Inferior parietal cortex (tissue), 1 donor: ENCODE data around the gene PPP1R9B.

Experiments used
- DNase-seq: peaks from one replicate; pipeline ENCODE4 v3.0.0-alpha.2; 2016; ENCODE audit errors: extremely low spot score

The PPP1R9B gene

GRCh38 chr17:50187751-50188530 lies 37.5 kb upstream of the PPP1R9B start:
- DNase-seq: no peak

- DNase-seq: no peak
Measured at GRCh38 chr17:50187394-50187725, 36.9 kb upstream of the PPP1R9B start.

- DNase-seq: no peak
Measured at GRCh38 chr17:50186661-50187393, 36.4 kb upstream of the PPP1R9B start.

DNA sequence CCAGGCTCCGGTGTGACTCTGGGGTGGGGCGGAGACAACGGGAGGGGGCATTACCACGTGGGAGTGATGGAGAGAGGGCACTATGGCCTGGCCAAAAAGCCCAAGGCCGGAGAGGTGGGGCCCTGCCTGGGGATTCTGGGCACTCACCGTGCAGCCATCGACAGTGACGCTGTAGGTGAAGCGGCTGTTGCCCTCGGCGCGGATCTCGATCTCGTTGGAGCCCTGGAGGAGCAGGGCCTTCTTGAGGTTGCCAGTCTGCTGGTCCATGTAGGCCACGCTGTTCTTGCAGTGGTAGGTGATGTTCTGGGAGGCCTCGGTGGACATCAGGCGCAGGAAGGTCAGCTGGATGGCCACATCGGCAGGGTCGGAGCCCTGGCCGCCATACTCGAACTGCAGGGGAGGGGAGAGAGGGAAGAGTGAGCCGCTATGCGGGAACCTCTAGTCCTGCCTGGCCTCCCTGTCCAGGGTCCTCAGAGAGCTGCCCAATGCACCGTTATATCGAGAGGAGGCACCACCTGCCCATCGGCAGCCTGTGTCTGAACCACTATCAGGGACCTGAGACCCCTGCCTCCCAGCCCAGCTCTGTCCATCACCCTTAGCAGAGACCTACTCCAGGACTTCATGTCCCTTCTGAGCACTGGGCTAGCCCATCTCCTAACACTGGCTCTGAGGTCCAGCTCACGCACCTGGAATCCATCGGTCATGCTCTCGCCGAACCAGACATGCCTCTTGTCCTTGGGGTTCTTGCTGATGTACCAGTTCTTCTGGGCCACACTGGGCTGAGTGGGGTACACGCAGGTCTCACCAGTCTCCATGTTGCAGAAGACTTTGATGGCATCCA lies 35.4 kb upstream of the PPP1R9B start:
- DNase-seq: no peak

- peak; percentile 13 for DNase-seq
Measured at GRCh38 chr17:50184611-50185398, 34.3 kb upstream of the PPP1R9B start.

DNA sequence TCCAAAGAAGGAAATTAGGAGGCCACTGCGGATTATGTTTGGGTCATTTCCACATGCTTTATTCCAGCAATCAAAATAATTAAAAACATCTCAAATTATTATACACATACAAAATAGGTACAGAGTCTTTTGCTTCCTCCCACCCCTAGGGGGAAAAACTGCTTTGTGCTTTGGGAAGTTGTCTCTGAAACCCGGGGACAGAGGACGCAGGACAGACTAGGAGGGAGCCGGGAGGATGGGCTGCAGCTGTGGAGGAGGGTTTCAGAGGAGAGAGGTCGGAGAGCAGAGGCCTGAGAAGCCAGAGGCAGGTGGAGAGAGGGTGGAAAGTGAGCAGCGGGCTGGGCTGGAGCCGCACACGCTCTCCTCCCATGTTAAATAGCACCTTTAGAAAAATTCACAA lies 33.6 kb upstream of the PPP1R9B start:
- no peak for DNase-seq

DNA sequence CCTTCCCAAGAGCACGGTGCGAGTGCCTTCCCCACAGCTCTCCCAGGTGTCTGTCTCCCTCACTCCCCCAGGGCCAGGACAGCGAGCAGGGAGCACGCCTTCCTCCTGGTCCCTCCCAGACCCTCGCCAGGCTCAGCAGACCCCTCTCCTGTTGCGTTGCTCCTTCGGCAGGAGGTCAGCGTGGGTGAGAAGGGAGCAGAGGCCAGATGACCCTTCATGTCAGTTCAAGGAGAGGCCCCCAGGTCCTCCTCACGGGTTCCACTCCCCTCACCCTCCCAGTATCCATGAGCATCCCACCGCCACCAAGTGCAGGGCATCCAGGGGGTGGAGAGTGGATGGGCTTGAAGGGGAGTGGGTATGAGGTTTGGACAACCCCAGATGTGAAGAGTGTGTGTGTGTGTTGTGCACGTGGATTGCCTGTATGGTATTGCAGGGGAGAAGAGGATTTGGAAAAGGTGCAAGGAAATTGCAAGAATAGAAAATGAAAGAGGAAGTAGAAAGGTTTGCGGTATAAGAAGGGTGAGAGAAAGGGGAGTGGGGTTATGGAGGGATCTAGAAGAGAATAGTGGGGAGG lies 33.0 kb upstream of the PPP1R9B start:
- no peak for DNase-seq

DNA sequence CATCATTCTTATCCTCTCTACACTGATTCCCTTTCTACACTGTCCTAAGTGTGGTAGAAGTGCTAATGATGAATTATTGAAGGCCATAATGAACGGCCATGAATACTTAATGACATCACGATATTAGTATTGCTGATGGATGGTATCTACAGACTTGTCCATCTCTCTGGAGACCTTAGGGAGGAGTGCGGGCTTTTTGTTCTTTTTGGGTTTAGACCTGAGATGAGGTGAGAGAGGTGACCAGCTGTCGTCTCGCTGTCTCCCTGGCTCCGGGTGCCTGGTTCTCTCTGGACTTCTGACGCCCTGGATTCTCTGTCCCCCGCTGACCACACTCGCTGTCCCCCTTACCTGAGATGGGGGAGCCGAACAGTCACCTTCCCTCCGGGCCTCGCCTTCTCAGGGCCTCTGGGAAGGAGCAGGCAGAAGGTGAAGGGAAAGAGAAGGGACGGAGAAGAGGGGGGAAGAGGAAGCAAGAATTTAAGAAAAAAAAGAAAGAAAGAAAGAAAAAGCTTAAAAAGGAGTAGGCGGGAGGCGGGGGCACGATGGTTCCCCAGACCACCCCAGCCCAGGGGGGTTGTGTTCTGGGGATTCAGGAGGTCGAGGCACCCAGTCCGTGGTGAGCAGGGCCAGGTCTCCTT lies 32.4 kb upstream of the PPP1R9B start:
- DNase-seq: no peak

DNA sequence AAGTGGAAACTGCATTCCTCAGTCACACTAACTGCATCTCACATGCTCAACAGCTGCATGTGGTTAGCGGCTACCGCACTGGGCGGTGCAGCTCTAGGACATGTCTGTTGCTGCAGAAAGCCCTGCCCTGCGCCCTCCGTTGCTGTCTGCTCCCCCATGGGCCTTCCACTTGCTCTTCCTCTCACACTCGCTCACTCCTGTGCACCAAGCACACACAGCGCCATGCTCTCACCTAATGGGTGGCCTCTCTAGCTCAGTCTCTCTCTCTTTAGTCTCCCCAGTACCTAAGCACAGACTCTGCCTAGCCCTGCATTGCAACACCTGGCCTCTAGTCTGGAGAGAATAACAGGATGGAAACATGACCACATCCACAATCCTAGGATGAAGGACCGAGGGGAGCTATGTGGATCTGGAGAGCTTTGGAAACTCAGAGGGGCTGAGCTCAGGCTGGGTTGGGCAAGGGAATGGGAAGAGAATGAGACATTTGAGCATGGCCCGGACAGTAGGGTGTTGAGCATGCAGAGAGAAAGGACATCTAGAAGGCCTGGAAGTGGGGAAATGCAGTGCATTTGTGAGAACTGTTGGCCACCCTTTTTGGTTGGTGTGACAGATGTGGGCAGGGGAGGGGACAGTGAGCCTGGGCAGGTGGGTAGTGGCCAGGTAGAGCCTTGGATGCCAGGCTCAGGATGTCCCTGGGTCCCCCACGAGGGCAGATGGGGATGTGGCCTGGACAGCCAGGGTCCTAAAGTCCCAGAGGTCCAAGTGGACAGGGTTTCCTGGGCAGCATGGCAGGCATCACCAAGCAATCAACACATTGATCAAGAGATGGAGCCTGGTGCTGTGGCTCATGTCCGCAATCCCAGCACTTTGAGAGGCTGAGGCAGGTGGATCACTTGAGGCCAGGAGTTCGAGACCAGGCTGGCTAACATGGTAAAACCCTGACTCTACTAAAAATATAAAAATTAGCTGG lies 31.4 kb upstream of the PPP1R9B start:
- no peak for DNase-seq

DNA sequence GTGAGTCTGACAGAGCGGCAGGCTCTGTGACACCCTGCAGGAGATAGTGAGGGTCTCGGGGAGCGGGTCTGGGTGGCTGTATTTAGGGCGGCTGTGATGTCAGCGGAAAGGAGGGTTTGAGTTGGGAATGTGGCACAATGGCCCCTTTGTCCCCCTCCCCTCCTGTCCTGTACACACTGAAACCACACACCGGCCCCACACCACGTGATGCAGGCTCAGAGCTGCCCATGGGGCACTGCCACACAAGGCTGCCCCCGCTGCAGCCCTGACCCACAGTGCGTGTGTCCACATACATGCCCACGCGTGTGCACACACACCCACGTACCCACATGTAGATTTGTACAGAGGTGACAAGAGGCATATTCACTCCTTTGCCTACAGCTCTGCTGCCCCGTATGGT lies 30.7 kb upstream of the PPP1R9B start:
- no peak for DNase-seq

- no peak for DNase-seq
Measured at GRCh38 chr17:50180620-50181019, 30.1 kb upstream of the PPP1R9B start.

- no peak for DNase-seq
Measured at GRCh38 chr17:50180111-50180510, 29.6 kb upstream of the PPP1R9B start.

- DNase-seq: no peak
Measured at GRCh38 chr17:50177983-50178834, 27.7 kb upstream of the PPP1R9B start.

- DNase-seq: no peak
Measured at GRCh38 chr17:50177476-50177875, 27.0 kb upstream of the PPP1R9B start.

GRCh38 chr17:50176559-50177357 lies 26.3 kb upstream of the PPP1R9B start:
- DNase-seq: no peak

DNA sequence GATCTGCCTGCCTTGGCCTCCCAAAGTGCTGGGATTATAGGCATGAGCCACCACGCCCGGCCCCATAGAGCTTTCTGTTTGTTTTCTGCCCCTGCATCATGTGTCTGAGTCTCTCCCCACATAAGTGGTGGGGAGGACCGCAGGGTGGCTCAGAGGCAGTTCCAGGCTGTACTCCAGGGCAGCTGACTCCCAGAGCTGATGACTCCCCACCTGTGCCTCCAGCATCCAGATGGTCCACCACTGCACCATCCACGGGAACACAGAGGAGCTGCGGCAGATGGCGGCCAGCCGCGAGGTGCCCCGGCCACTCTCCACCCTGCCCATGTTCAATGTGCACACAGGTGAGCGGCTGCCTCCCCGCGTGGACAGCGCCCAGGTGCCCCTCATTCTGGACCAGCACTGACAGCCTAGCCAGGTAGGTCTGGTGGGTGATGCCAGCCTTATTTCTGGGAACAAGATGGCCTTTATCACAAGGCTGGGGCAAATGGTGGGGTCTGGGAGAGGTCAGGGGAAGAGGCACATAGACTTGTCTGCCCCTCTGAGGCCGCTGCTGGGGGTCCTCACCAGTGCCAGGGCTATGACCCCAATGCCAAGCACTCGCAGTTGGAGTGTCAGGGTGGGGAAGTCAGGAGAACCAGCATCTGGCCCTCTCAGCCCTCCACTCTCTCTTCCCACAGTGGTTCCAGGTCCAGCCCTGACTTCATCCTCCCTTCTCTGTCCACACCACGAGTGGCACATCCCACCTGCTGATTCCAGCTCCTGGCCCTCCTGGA lies 24.7 kb upstream of the PPP1R9B start:
- no peak for DNase-seq

DNA sequence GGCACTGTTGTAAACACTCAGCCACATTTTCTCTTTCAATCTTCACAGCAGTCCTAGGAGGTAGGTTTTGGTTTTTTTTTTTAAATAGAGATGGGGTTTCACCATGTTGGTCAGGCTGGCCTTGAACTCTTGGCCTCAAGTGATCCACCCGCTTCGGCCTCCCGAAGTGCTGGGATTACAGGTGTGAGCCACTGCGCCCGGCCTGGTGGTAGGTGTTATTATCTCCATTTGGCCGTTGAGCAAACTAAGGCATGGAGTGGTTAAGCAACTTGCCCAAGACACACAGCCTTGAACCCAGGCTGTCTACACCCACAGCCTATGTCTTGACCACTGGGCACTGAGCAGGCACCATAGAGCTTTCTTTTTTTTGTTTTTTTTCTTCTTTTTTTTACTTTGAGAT lies 24.0 kb upstream of the PPP1R9B start:
- no peak for DNase-seq
